Measurements from ENCODE around the gene NTN5.

DNA sequence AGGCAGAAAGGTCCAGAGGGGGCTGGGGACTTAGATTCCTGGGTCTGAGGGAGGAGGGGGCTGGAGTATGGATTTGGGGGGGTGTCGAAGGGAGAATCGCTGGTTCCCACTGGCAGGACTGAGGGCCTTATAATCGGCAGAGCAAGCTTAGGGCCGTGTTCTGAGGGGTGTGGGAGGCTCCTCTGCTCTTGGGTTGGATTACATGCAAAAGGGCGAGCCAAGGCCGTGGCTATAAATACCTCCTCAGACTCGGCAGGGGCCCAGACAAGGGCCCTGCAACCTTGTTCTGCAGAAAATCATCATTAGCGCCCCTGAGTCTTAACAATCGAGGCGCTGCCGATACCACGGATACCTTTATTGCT lies 47.4 kb upstream of the NTN5 start:
- TF ChIP-seq LEF1 (IDR thresholded peaks at IDR 0.05; ENCODE audit: borderline replicate concordance) (no peak), TARDBP (IDR thresholded peaks at IDR 0.05) (no peak), ARNT (IDR thresholded peaks at IDR 0.05) (no peak)

Measured in HEK293T (cell line).